ENCODE results near the gene HDAC4.

Gene HDAC4

DNA sequence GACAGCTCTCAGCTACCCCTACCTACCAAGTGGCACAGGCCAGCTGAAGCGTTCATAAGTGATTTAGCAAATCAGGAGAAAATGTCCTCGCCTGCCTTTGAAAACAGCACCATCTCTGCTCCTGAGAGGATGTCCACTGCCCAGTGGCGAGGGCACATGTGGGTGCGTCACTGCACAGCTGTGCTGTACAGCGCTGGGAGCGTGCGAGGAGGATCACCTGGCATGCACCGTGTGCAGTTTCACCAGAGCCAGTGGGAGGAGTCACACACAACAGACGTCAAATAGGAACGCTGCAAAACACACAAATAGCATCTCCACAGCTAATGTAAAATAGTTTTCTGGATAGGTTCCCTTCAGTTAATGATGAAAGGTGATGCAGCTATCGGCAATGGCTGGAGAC, 154.1 kb downstream of the HDAC4 start:
- H3K27ac ChIP-seq = peak overlapping the region in 3 of 11 experiments; percentile 3 to 24 (median 7); a peak in 1 of 22 replicates
- H3K9me3 ChIP-seq (replicated peaks in 1 of 11) = peaks cover 0 to 14% (median 10%) of the 10 kb centered on the region in 11 experiments; a peak in 17 of 22 replicates
- peak overlapping the region in 2 of 11 experiments; percentile 4 to 11; a peak in 1 of 22 replicates for H3K9ac ChIP-seq
- H3K4me1 ChIP-seq = peaks cover 63 to 87% (median 81%) of the 10 kb centered on the region in 10 experiments
- TF ChIP-seq Cebpa-rat (IDR thresholded peaks at IDR 0.05) = no peak
- no peak overlapping the region for H3K4me3 ChIP-seq
- H3K4me2 ChIP-seq = peak overlapping the region; percentile 30 to 92 (median 68); a peak in 21 of 22 replicates
- H3K27me3 ChIP-seq = no peaks in the 10 kb centered on the region
- H3K36me3 ChIP-seq = peaks cover 0 to 12% (median 0%) of the 10 kb centered on the region in 11 experiments; a peak in 2 of 22 replicates
- peaks cover 52 to 98% (median 77%) of the 10 kb centered on the region in 11 experiments; a peak in 20 of 22 replicates for H4K20me1 ChIP-seq

GRCh38 chr2:239245872-239246721, 154.7 kb downstream of the HDAC4 start:
- no peak overlapping the region for H3K4me3 ChIP-seq
- peaks cover 0 to 14% (median 10%) of the 10 kb centered on the region in 11 experiments; a peak in 17 of 22 replicates for H3K9me3 ChIP-seq (replicated peaks in 1 of 11)
- peak overlapping the region; percentile 2 to 92 (median 68); a peak in 21 of 22 replicates for H3K4me2 ChIP-seq
- H3K36me3 ChIP-seq = peaks cover 0 to 12% (median 0%) of the 10 kb centered on the region in 11 experiments; a peak in 2 of 22 replicates
- peak overlapping the region in 4 of 11 experiments; percentile 16 to 41 (median 34); a peak in 5 of 22 replicates for H3K9ac ChIP-seq
- H3K27ac ChIP-seq = peak overlapping the region in 5 of 11 experiments; percentile 3 to 27 (median 24); a peak in 6 of 22 replicates
- peaks cover 49 to 98% (median 73%) of the 10 kb centered on the region in 11 experiments; a peak in 20 of 22 replicates for H4K20me1 ChIP-seq
- H3K4me1 ChIP-seq = peaks cover 63 to 87% (median 81%) of the 10 kb centered on the region in 10 experiments
- no peak for TF ChIP-seq Cebpa-rat (IDR thresholded peaks at IDR 0.05)
- H3K27me3 ChIP-seq = no peaks in the 10 kb centered on the region

DNA sequence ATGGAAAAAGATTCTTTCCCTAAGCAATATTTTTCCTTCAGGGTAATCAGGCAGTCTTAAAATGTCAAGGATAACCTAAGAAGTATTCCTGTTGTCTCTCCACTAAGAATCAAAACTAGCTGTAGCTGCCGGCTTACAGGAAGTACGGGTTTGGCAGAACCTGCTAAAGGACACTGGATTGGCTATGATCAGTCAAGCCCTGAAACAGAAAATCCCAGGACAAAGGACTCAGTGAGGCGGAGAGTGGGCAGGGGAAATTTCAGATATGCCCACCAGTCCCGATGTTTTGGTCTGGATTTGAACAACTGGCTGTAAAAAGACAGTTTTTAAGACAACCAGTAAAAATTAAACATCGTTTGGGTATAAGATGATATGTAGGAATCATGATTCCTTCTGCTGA, 155.7 kb downstream of the HDAC4 start:
- TF ChIP-seq Cebpa-rat (IDR thresholded peaks at IDR 0.05) = no peak
- Histone ChIP-seq H3K9ac (peak overlapping the region in 3 of 11 experiments; percentile 30 to 36 (median 33); a peak in 3 of 22 replicates), H3K27me3 (no peaks in the 10 kb centered on the region), H3K4me2 (peak overlapping the region; percentile 2 to 92 (median 68); a peak in 20 of 22 replicates), H3K36me3 (peaks cover 0 to 12% (median 0%) of the 10 kb centered on the region in 11 experiments; a peak in 2 of 22 replicates), H3K9me3 (replicated peaks in 1 of 11) (peaks cover 0 to 14% (median 10%) of the 10 kb centered on the region in 11 experiments; a peak in 17 of 22 replicates), H4K20me1 (peaks cover 41 to 98% (median 73%) of the 10 kb centered on the region in 11 experiments; a peak in 20 of 22 replicates), H3K4me3 (no peak overlapping the region), H3K4me1 (peaks cover 63 to 87% (median 81%) of the 10 kb centered on the region in 10 experiments), H3K27ac (peak overlapping the region in 1 of 11 experiments; percentile 3; a peak in 1 of 22 replicates)

DNA sequence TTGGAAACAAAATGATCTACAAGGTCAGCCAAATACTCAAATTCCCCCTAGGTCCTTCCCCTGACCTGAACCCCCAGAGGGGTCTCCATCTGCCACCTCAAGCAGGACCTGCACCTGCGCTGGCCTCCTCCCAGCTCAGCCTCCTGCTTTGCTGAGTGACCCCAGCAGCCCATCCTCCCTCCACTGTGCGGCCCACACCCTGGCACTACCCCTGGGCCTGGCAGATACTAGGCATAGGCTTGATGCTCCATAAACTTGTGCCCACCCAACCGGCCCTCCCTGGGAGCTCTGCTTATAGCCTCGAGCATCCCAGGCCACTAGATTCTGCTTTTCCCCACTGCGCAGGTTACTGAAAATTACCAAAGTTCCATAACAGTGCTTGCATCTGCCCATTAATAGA, 156.2 kb downstream of the HDAC4 start:
- Histone ChIP-seq H3K9me3 (replicated peaks in 1 of 11) (peaks cover 0 to 14% (median 10%) of the 10 kb centered on the region in 11 experiments; a peak in 17 of 22 replicates), H3K4me2 (peak overlapping the region; percentile 2 to 92 (median 68); a peak in 19 of 22 replicates), H3K36me3 (peaks cover 0 to 12% (median 0%) of the 10 kb centered on the region in 11 experiments; a peak in 2 of 22 replicates), H3K4me1 (peaks cover 63 to 87% (median 81%) of the 10 kb centered on the region in 10 experiments), H3K27ac (no peak overlapping the region), H3K27me3 (no peaks in the 10 kb centered on the region), H4K20me1 (peaks cover 36 to 98% (median 73%) of the 10 kb centered on the region in 11 experiments; a peak in 20 of 22 replicates), H3K9ac (no peak overlapping the region), H3K4me3 (no peak overlapping the region)
- no peak for TF ChIP-seq Cebpa-rat (IDR thresholded peaks at IDR 0.05)

GRCh38 chr2:239241431-239241960, 159.3 kb downstream of the HDAC4 start:
- H3K4me2 ChIP-seq = peak overlapping the region; percentile 81 to 99 (median 96)
- H4K20me1 ChIP-seq = peaks cover 19 to 98% (median 65%) of the 10 kb centered on the region in 11 experiments; a peak in 20 of 22 replicates
- H3K4me3 ChIP-seq = peak overlapping the region in 2 of 10 experiments; percentile 56 to 63; a peak in 2 of 20 replicates
- peak overlapping the region in 3 of 11 experiments; percentile 75 to 80 (median 76); a peak in 8 of 22 replicates for H3K9ac ChIP-seq
- peaks cover 0 to 14% (median 10%) of the 10 kb centered on the region in 11 experiments; a peak in 17 of 22 replicates for H3K9me3 ChIP-seq (replicated peaks in 1 of 11)
- H3K4me1 ChIP-seq = peaks cover 69 to 87% (median 81%) of the 10 kb centered on the region in 10 experiments
- H3K27me3 ChIP-seq = no peaks in the 10 kb centered on the region
- TF ChIP-seq Cebpa-rat (IDR thresholded peaks at IDR 0.05) = no peak
- H3K27ac ChIP-seq = peak overlapping the region in 9 of 11 experiments; percentile 66 to 90 (median 80); a peak in 15 of 22 replicates
- peaks cover 0 to 7% (median 0%) of the 10 kb centered on the region in 11 experiments; a peak in 2 of 22 replicates for H3K36me3 ChIP-seq

DNA sequence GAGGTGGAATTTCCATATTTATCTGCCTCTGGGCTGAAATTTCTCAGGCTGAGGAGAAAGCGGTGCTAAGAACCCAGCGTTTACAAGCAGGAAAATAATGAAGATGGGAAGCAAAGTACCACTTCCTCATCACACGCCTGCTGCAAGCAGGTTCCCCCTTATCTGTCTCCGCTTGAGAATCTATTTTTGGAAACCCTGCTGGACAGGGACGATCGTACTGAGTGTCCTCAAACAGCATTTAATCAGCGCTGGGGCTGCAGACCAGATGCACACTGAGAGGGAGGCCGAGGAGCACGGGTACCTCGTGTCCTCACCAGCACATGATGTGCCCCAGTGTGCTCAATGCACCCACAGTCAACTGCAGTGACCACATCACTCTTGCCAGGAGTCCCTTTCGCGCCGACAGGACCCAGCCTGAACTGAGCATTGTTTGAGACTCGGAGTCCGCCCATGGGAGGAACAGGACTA, 160.4 kb downstream of the HDAC4 start:
- Histone ChIP-seq H3K9me3 (replicated peaks in 1 of 11) (peaks cover 0 to 14% (median 10%) of the 10 kb centered on the region in 11 experiments; a peak in 17 of 22 replicates), H3K4me3 (peak overlapping the region in 9 of 10 experiments; percentile 3 to 63 (median 51); a peak in 17 of 20 replicates), H3K27me3 (no peaks in the 10 kb centered on the region), H3K27ac (peak overlapping the region in 9 of 11 experiments; percentile 66 to 90 (median 80); a peak in 18 of 22 replicates), H3K9ac (peak overlapping the region in 9 of 11 experiments; percentile 54 to 81 (median 76); a peak in 18 of 22 replicates), H4K20me1 (peaks cover 9 to 97% (median 61%) of the 10 kb centered on the region in 11 experiments; a peak in 20 of 22 replicates), H3K4me1 (peaks cover 69 to 87% (median 81%) of the 10 kb centered on the region in 10 experiments), H3K4me2 (peak overlapping the region; percentile 81 to 99 (median 96)), H3K36me3 (no peaks in the 10 kb centered on the region)
- no peak for TF ChIP-seq Cebpa-rat (IDR thresholded peaks at IDR 0.05)

DNA sequence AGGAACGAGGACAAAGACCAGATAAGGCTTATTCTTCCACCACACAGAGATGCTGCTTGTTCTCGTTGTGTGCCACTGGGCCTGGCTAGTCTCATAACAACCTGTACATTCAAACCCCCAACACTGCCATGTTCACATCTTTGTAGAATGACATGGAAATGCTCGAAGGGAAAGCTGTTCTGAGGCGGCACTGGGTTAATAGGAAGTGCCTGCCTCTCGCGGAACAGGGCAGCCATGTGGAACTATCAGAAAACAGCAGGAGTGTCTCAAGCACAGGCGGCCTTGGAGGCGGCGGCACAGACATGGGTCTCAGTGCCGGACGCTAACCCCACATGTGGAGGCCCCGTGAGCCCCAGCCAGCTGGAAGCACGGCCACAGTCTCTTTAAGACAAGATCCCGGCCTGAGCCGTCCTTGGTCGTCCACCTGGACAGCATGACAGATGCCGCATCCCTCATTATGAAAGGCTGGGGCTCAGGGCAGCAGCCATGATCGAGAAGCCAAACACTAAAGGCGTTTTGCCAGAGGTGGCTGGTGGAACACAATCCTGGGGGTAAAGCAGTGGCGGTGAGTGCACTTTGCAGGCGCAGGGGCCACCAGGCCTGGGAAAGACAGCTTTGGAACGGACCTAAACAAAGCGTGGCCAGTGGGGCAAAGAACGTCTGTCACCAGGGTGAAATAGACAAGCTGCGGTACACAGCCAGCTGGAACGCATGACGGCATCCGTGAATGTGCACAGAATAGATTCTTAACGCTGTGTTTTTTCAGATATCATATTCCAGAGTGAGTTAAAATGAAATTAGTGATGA, 161.0 kb downstream of the HDAC4 start:
- Histone ChIP-seq H3K9me3 (replicated peaks in 1 of 11) (peaks cover 0 to 14% (median 10%) of the 10 kb centered on the region in 11 experiments; a peak in 17 of 22 replicates), H3K4me3 (peak overlapping the region; percentile 3 to 63 (median 50); a peak in 19 of 20 replicates), H3K4me2 (peak overlapping the region; percentile 81 to 99 (median 96)), H3K4me1 (peaks cover 69 to 87% (median 81%) of the 10 kb centered on the region in 10 experiments), H3K27me3 (no peaks in the 10 kb centered on the region), H4K20me1 (peaks cover 8 to 97% (median 55%) of the 10 kb centered on the region in 11 experiments; a peak in 18 of 22 replicates), H3K9ac (peak overlapping the region in 10 of 11 experiments; percentile 46 to 81 (median 76); a peak in 20 of 22 replicates), H3K36me3 (0 out of 22 replicates have a peak, but pooled peaks cover 0 to 2% (median 0%) of the 10 kb centered on the region in 11 experiments), H3K27ac (peak overlapping the region in 10 of 11 experiments; percentile 20 to 90 (median 79); a peak in 19 of 22 replicates)
- no peak for TF ChIP-seq Cebpa-rat (IDR thresholded peaks at IDR 0.05)

Data from BLaER1 treated with 17β-estradiol and CSF1 and Interleukin-3, amounts not matched to agents 10 nM and 100 nM (cell line).